Measurements from ENCODE around the gene ZFYVE21. TPM values are rescaled to one million over a fixed set of nuclear protein-coding genes. Genes with fewer than 3 reads are reported as not detected.

The ZFYVE21 gene
- total RNA-seq, 1 donor from 2014 or later = 76.1 TPM

- H3K27me3 ChIP-seq (ENCODE audit: control insufficient read depth, insufficient read depth, low read length) = no peaks in the 10 kb centered on the region
- no peak for FAIRE-seq
- TF ChIP-seq, protein P1, sequence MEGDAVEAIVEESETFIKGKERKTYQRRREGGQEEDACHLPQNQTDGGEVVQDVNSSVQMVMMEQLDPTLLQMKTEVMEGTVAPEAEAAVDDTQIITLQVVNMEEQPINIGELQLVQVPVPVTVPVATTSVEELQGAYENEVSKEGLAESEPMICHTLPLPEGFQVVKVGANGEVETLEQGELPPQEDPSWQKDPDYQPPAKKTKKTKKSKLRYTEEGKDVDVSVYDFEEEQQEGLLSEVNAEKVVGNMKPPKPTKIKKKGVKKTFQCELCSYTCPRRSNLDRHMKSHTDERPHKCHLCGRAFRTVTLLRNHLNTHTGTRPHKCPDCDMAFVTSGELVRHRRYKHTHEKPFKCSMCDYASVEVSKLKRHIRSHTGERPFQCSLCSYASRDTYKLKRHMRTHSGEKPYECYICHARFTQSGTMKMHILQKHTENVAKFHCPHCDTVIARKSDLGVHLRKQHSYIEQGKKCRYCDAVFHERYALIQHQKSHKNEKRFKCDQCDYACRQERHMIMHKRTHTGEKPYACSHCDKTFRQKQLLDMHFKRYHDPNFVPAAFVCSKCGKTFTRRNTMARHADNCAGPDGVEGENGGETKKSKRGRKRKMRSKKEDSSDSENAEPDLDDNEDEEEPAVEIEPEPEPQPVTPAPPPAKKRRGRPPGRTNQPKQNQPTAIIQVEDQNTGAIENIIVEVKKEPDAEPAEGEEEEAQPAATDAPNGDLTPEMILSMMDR (IDR thresholded peaks at IDR 0.05; ENCODE audit: insufficient read depth, low read length, severe bottlenecking) = no peak
- no peak for DNase-seq (ENCODE audit: low read depth)
- peaks cover 41% of the 10 kb centered on the region for H3K36me3 ChIP-seq (ENCODE audit: control insufficient read depth, insufficient read depth, low read length)
- H3K4me3 ChIP-seq (ENCODE audit: low read depth, low read length) = no peak overlapping the region
These were observed 18.7 kb downstream of the ZFYVE21 start for GRCh38 chr14:103734081-103734888.

- no peak for DNase-seq (ENCODE audit: low read depth)
- no peak for FAIRE-seq
- Histone ChIP-seq H3K36me3 (ENCODE audit: control insufficient read depth, insufficient read depth, low read length) (peaks cover 38% of the 10 kb centered on the region), H3K4me3 (ENCODE audit: low read depth, low read length) (no peak overlapping the region), H3K27me3 (ENCODE audit: control insufficient read depth, insufficient read depth, low read length) (no peaks in the 10 kb centered on the region)
- TF ChIP-seq, protein P1 (IDR thresholded peaks at IDR 0.05; ENCODE audit: insufficient read depth, low read length, severe bottlenecking) = no peak
These were observed 19.4 kb downstream of the ZFYVE21 start for GRCh38 chr14:103735022-103735421.

GRCh38 chr14:103735439-103735814, 19.8 kb downstream of the ZFYVE21 start:
- no peak overlapping the region for H3K4me3 ChIP-seq (ENCODE audit: low read depth, low read length)
- TF ChIP-seq, protein P1 (IDR thresholded peaks at IDR 0.05; ENCODE audit: insufficient read depth, low read length, severe bottlenecking) = no peak
- H3K36me3 ChIP-seq (ENCODE audit: control insufficient read depth, insufficient read depth, low read length) = peaks cover 36% of the 10 kb centered on the region
- FAIRE-seq = no peak
- H3K27me3 ChIP-seq (ENCODE audit: control insufficient read depth, insufficient read depth, low read length) = no peaks in the 10 kb centered on the region
- DNase-seq (ENCODE audit: low read depth) = no peak

DNA sequence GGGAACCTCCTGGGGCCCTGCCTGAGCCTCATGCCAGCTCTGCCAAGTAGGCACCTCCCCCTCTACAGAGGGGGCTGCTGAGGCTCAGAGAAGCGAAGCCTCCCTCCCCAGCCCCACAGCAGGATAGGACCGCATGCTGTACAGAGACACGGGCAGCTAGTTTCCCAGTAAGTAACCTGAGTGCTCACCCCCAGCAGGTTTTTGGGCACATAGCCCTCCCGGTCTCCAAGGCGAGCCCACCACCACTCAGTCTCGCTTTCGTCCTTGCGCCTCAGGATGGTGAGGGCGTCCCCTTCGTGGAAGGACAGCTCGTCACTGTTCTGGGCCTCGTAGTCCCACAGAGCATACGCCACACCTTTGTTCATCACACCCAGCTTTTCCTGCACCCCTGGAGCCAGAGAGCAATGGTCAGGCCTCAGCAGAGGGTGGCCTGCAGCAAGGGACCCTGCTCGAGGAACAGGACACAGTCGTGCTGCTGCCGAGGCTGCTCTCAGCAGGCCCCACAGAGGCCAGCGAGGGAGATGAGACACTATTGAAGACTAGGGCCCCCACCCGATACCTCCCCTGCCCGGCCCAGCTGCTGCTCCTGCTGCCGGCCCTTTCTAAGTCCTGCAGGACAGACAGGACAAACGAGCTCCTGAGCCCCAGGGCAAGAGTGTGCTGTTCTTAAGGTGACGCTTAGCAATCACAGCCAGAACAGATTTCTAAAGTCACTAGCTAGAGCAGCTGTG, 20.4 kb downstream of the ZFYVE21 start:
- FAIRE-seq (no peak), DNase-seq (ENCODE audit: low read depth) (no peak)
- TF ChIP-seq, protein P1 (IDR thresholded peaks at IDR 0.05; ENCODE audit: insufficient read depth, low read length, severe bottlenecking) = no peak
- Histone ChIP-seq H3K36me3 (ENCODE audit: control insufficient read depth, insufficient read depth, low read length) (peaks cover 39% of the 10 kb centered on the region), H3K4me3 (ENCODE audit: low read depth, low read length) (no peak overlapping the region), H3K27me3 (ENCODE audit: control insufficient read depth, insufficient read depth, low read length) (no peaks in the 10 kb centered on the region)

- TF ChIP-seq, protein P1 (IDR thresholded peaks at IDR 0.05; ENCODE audit: insufficient read depth, low read length, severe bottlenecking) = no peak
- FAIRE-seq (peak; percentile 23), DNase-seq (ENCODE audit: low read depth) (no peak)
- Histone ChIP-seq H3K36me3 (ENCODE audit: control insufficient read depth, insufficient read depth, low read length) (peaks cover 38% of the 10 kb centered on the region), H3K27me3 (ENCODE audit: control insufficient read depth, insufficient read depth, low read length) (no peaks in the 10 kb centered on the region), H3K4me3 (ENCODE audit: low read depth, low read length) (no peak overlapping the region)
These were observed 21.2 kb downstream of the ZFYVE21 start for GRCh38 chr14:103736546-103737431.
